Ishikawa (cell line): ENCODE results near the gene BTBD8.

Experiments used
- CEBPB ChIP-seq: IDR thresholded peaks from 2 replicates; pipeline ENCODE4 v1.6.1; 2012
- CREB1 ChIP-seq: IDR thresholded peaks from 2 replicates; pipeline ENCODE4 v1.6.1; 2012; ENCODE audit warnings: low read depth
- EGR1 ChIP-seq: IDR thresholded peaks from 2 replicates; pipeline ENCODE4 v1.6.1; 2012
- EP300 ChIP-seq: IDR thresholded peaks from 2 replicates; pipeline ENCODE4 v1.6.1; 2012; ENCODE audit warnings: borderline replicate concordance
- FOXM1 ChIP-seq: IDR thresholded peaks from 2 replicates; pipeline ENCODE4 v1.6.1; 2012; ENCODE audit warnings: low read depth, borderline replicate concordance
- MAX ChIP-seq: IDR thresholded peaks from 2 replicates; pipeline ENCODE4 v1.6.1; 2012
- NFIC ChIP-seq: IDR thresholded peaks from 2 replicates; pipeline ENCODE4 v1.6.1; 2012
- RAD21 ChIP-seq: IDR thresholded peaks from 2 replicates; pipeline ENCODE4 v1.6.1; 2012; ENCODE audit warnings: low read depth
- REST ChIP-seq: IDR thresholded peaks from 2 replicates; pipeline ENCODE4 v1.6.1; 2012; ENCODE audit warnings: low read depth, mild to moderate bottlenecking
- TAF1 ChIP-seq: IDR thresholded peaks from 2 replicates; pipeline ENCODE4 v1.6.1; 2012; ENCODE audit warnings: low read depth, mild to moderate bottlenecking
- TCF12 ChIP-seq: IDR thresholded peaks from 2 replicates; pipeline ENCODE4 v1.6.1; 2012; ENCODE audit warnings: low read depth
- TEAD4 ChIP-seq: IDR thresholded peaks from 2 replicates; pipeline ENCODE4 v1.6.1; 2012
- YY1 ChIP-seq: IDR thresholded peaks from 2 replicates; pipeline ENCODE4 v1.6.1; 2012; ENCODE audit warnings: low read depth
- ZBTB7A ChIP-seq: IDR thresholded peaks from 2 replicates; pipeline ENCODE4 v1.6.1; 2012; ENCODE audit warnings: low read depth

The BTBD8 gene

GRCh38 chr1:92228401-92228800 is 148.3 kb downstream of the BTBD8 start:
- no peak for TF ChIP-seq TAF1
- no peak for TF ChIP-seq RAD21
- TF ChIP-seq ZBTB7A: no peak
- TF ChIP-seq CREB1: no peak
- no peak for TF ChIP-seq EGR1
- TF ChIP-seq REST: no peak
- no peak for TF ChIP-seq CEBPB
- TF ChIP-seq MAX: no peak
- TF ChIP-seq NFIC: no peak
- TF ChIP-seq TEAD4: no peak
- no peak for TF ChIP-seq FOXM1

GRCh38 chr1:92230736-92231135 is 150.6 kb downstream of the BTBD8 start:
- no peak for TF ChIP-seq TAF1
- TF ChIP-seq CEBPB: no peak
- TF ChIP-seq TCF12: no peak
- no peak for TF ChIP-seq YY1
- TF ChIP-seq EP300: no peak
- TF ChIP-seq FOXM1: no peak
- no peak for TF ChIP-seq ZBTB7A
- no peak for TF ChIP-seq CREB1
- no peak for TF ChIP-seq MAX
- TF ChIP-seq REST: no peak
